Cardiac fibroblast (primary cell): ENCODE data around the gene CDKN2B.

Source experiments
- DNase-seq, 2 donors: peaks; one replicate each; pipeline versions ENCODE4 v3.0.0 to v3.0.0-alpha.2; 2010; ENCODE audit warnings: low read depth in 2 of 2
- H3K4me3 ChIP-seq, 2 donors: replicated peaks in 1 of 2; 1 replicate in 1 of 2; 2 replicates in 1 of 2; pipeline ENCODE4 v1.5.1; 2011; ENCODE audit warnings: low read depth in 2 of 2, low read length in 2 of 2, mild to moderate bottlenecking in 2 of 2, moderate library complexity in 1 of 2
- TF ChIP-seq, protein P1 (sequence below): IDR thresholded peaks from one replicate; pipeline ENCODE4 v1.5.1; 2011; ENCODE audit warnings: low read depth, mild to moderate bottlenecking, low read length, inconsistent platforms

The CDKN2B gene

GRCh38 chr9:21982861-21983560 is 26.1 kb downstream of the CDKN2B start:
- DNase-seq = no peak
- no peak overlapping the region for H3K4me3 ChIP-seq
- TF ChIP-seq, protein P1, sequence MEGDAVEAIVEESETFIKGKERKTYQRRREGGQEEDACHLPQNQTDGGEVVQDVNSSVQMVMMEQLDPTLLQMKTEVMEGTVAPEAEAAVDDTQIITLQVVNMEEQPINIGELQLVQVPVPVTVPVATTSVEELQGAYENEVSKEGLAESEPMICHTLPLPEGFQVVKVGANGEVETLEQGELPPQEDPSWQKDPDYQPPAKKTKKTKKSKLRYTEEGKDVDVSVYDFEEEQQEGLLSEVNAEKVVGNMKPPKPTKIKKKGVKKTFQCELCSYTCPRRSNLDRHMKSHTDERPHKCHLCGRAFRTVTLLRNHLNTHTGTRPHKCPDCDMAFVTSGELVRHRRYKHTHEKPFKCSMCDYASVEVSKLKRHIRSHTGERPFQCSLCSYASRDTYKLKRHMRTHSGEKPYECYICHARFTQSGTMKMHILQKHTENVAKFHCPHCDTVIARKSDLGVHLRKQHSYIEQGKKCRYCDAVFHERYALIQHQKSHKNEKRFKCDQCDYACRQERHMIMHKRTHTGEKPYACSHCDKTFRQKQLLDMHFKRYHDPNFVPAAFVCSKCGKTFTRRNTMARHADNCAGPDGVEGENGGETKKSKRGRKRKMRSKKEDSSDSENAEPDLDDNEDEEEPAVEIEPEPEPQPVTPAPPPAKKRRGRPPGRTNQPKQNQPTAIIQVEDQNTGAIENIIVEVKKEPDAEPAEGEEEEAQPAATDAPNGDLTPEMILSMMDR = no peak

DNA sequence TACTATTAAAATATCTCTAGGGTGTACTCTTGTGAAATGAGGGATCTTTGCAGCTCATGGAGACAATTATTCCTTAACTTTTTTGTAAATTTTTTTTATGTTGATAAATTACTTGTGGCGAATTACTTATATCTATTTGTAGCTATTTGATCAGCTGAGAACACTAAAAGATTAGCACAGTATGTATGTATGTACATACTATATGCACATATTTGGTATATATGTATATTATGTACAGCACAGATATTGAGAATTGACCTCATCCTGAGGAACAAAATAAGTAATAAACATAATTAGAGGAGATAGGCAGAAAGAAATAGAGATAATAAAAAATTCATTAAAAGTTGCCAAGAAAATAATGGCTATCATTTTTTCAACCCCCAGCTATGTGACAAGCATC is 26.7 kb downstream of the CDKN2B start:
- no peak overlapping the region for H3K4me3 ChIP-seq
- DNase-seq = no peak
- TF ChIP-seq, protein P1 = no peak

DNA sequence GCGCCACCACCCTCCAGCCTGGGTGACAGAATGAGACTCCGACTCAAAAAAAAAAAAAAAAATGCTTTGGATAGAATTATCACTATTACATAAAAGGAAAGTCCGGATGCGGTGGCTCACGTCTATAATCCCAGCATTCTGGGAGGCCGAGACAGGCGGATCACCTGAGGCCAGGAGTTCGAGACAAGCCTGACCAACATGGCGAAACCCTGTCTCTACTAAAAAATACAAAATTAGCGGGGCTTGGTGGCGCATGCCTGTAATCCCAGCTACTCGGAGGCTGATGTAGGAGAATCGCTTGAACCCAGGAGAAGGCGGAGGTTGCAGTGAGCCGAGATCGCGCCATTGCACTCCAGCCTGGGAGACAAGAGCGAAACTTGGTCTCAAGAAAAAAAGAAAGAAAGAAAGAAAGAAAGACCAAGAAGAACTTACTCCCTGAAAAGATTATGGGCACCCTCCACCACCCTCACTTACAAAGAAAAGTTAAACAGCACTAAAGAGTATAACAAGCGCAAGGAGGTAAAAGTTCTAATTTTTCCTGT is 32.7 kb downstream of the CDKN2B start:
- TF ChIP-seq, protein P1 = no peak
- no peak overlapping the region for H3K4me3 ChIP-seq

GRCh38 chr9:21974722-21975409 is 34.2 kb downstream of the CDKN2B start:
- H3K4me3 ChIP-seq = peak overlapping the region; percentile 53 to 60
- peak; percentile 53 to 62 for DNase-seq
- TF ChIP-seq, protein P1 = no peak

More for the DNA sequence above, 32.7 kb downstream of the CDKN2B start:
- no peak for DNase-seq

GRCh38 chr9:21974343-21974721 is 34.8 kb downstream of the CDKN2B start:
- TF ChIP-seq, protein P1 = no peak
- no peak for DNase-seq
- peak overlapping the region; percentile 27 to 60 for H3K4me3 ChIP-seq

DNA sequence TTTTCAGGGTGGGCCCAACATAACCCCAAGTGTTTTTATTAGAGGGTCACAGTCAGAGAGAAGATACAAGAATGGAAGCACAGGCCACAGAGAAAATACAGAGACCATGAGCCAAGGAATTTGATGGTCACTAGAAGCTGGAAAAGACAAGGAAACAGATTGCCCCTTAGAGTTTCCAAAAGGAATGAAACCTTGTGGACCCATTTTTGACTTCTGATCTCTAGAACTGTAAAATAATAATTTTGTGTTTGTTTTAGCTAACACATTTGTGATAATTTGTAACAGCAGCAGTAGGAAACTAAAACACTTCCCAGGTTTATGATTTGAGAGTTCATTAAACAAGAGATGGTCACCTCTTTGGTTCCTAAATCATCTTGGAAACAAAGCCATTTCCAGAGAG is 36.7 kb downstream of the CDKN2B start:
- H3K4me3 ChIP-seq = no peak overlapping the region
- TF ChIP-seq, protein P1 = no peak
- no peak for DNase-seq
